Tibial nerve (tissue), 4 donors: ENCODE results near the gene HOXA3.

Experiments used
- CTCF ChIP-seq, 5 experiments: fragments of 200-600 bp in 3 of 5; fragments of 450-650 bp in 2 of 5; sonication (generic) in 3 of 5; IDR thresholded peaks; one replicate each; pipeline ENCODE4 v1.5.1; 2016 to 2019; ENCODE audit warnings: antibody characterized with exemption in 5 of 5, mild to moderate bottlenecking in 3 of 5, moderate library complexity in 2 of 5
- EP300 ChIP-seq, 2 donors: sonication (generic); formaldehyde crosslinking; IDR thresholded peaks; one replicate each; pipeline ENCODE4 v1.6.1; 2017; ENCODE audit warnings: antibody characterized with exemption in 2 of 2, mild to moderate bottlenecking in 1 of 2

GRCh38 chr7:27121684-27122076, 30.7 kb downstream of the HOXA3 start:
- TF ChIP-seq CTCF (IDR thresholded peaks at IDR 0.05) (no peak), EP300 (IDR thresholded peaks at IDR 0.05) (no peak)
